OCI-LY1 (cell line): ENCODE results near the gene SMAP1.

ENCODE experiments used
- EZH2 ChIP-seq: fragments of 200-600 bp; sonication (generic), shearing (Covaris generic); IDR thresholded peaks from 2 replicates; pipeline ENCODE4 v1.8.0; 2017; ENCODE audit warnings: borderline replicate concordance, mixed run types, mild to moderate bottlenecking, antibody characterized with exemption, low read length, moderate library complexity, mixed read lengths
- TF ChIP-seq, protein P1 (sequence below): fragments of 200-600 bp; sonication (generic), shearing (Covaris generic); IDR thresholded peaks from 2 replicates; pipeline ENCODE4 v1.5.1; 2017; ENCODE audit warnings: mild to moderate bottlenecking, antibody characterized with exemption, low read length, moderate library complexity, mixed read lengths

GRCh38 chr6:70838907-70839285, 171.2 kb downstream of the SMAP1 start:
- TF ChIP-seq EZH2 = no peak
- TF ChIP-seq, protein P1, sequence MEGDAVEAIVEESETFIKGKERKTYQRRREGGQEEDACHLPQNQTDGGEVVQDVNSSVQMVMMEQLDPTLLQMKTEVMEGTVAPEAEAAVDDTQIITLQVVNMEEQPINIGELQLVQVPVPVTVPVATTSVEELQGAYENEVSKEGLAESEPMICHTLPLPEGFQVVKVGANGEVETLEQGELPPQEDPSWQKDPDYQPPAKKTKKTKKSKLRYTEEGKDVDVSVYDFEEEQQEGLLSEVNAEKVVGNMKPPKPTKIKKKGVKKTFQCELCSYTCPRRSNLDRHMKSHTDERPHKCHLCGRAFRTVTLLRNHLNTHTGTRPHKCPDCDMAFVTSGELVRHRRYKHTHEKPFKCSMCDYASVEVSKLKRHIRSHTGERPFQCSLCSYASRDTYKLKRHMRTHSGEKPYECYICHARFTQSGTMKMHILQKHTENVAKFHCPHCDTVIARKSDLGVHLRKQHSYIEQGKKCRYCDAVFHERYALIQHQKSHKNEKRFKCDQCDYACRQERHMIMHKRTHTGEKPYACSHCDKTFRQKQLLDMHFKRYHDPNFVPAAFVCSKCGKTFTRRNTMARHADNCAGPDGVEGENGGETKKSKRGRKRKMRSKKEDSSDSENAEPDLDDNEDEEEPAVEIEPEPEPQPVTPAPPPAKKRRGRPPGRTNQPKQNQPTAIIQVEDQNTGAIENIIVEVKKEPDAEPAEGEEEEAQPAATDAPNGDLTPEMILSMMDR = no peak
